Glutamatergic neuron (in vitro differentiated cells): ENCODE data around the gene MOB3C. TPM values are rescaled to one million over a fixed set of nuclear protein-coding genes. Genes with fewer than 3 reads are reported as not detected.

Experiments used
- DNase-seq: peaks from one replicate; pipeline ENCODE4 v3.0.0; 2022
- H3K27ac Mint-ChIP-seq: one replicate; pipeline ENCODE4 v1.8.0; 2020; ENCODE audit warnings: mild to moderate bottlenecking, mixed read lengths, inconsistent platforms; ENCODE audit not compliant: unreplicated experiment
- H3K27me3 Mint-ChIP-seq: one replicate; pipeline ENCODE4 v1.8.0; 2020; ENCODE audit warnings: mild to moderate bottlenecking, moderate library complexity, mixed read lengths, inconsistent platforms; ENCODE audit not compliant: unreplicated experiment
- H3K36me3 Mint-ChIP-seq: one replicate; pipeline ENCODE4 v1.8.0; 2020; ENCODE audit warnings: mild to moderate bottlenecking, mixed read lengths, inconsistent platforms; ENCODE audit not compliant: unreplicated experiment
- H3K4me1 Mint-ChIP-seq: one replicate; pipeline ENCODE4 v1.8.0; 2020; ENCODE audit warnings: mild to moderate bottlenecking, low read depth, mixed read lengths, inconsistent platforms; ENCODE audit not compliant: unreplicated experiment
- H3K4me3 Mint-ChIP-seq: one replicate; pipeline ENCODE4 v1.8.0; 2020; ENCODE audit warnings: mild to moderate bottlenecking, mixed read lengths, inconsistent platforms; ENCODE audit not compliant: unreplicated experiment
- H3K9me3 Mint-ChIP-seq: one replicate; pipeline ENCODE4 v1.8.0; 2020; ENCODE audit warnings: mild to moderate bottlenecking, moderate library complexity, mixed read lengths, inconsistent platforms; ENCODE audit not compliant: unreplicated experiment
- CTCF ChIP-seq: fragments of 200-600 bp; sonication (generic); IDR thresholded peaks from one replicate; pipeline ENCODE4 v1.5.0; 2021; ENCODE audit not compliant: partially characterized antibody, unreplicated experiment
- total RNA-seq: library from RNA; stranded (reverse); fragmentation: NEBNext Ultra II Directional; extraction: Animal tissue kit (Norgen Biotek cat#: 25700); gene quantifications from one replicate; pipeline ENCODE4 v1.2.1, GENCODE V29; 2021; ENCODE audit not compliant: unreplicated experiment

MOB3C gene
- total RNA-seq, 1 donor from 2014 or later, result 1.6 TPM

DNA sequence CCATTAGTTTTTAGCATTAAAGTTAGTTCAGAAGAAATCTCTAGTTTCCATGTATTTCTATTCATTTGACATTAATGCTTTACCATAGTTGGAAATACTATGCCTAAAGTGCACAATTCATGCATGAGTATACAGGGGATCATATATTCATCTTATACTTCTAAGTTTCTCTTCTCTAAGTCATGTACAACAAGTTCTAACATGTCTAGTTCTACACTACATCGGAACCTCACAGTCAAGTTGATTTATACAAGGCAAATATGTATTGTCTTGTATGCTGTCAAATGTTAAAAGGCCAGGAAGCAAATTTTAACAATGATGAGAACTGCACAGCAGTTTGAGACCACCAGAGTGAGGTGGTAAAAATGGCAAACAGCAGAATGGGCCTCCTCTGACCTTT is 22.9 kb upstream of the MOB3C start:
- no peaks in the 10 kb centered on the region for H3K27me3 Mint-ChIP-seq
- H3K4me3 Mint-ChIP-seq, result no peak overlapping the region
- H3K9me3 Mint-ChIP-seq, result no peaks in the 10 kb centered on the region
- no peaks in the 10 kb centered on the region for H3K4me1 Mint-ChIP-seq
- H3K27ac Mint-ChIP-seq, result no peak overlapping the region
- no peak for TF ChIP-seq CTCF
- DNase-seq, result no peak
- no peaks in the 10 kb centered on the region for H3K36me3 Mint-ChIP-seq

DNA sequence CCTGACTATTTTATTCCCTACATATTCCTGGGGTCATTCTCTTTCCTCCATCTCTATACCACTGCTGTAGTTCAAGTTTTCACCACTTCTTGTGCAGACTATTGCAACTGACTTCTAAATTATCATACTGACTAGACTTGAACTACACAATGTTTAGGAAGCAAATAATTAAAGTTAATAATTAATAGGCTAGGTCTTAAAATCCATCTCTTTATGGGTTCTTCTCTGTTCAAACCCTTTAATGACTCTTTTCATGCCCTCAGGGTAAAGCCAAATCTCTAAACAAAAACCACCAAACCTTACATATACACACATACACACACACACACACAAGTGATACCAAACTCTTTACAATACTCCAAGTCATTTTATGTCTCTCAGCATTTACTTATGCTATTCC is 22.3 kb upstream of the MOB3C start:
- no peak overlapping the region for H3K4me3 Mint-ChIP-seq
- H3K27me3 Mint-ChIP-seq, result no peaks in the 10 kb centered on the region
- no peak overlapping the region for H3K27ac Mint-ChIP-seq
- H3K36me3 Mint-ChIP-seq, result no peaks in the 10 kb centered on the region
- TF ChIP-seq CTCF, result no peak
- no peaks in the 10 kb centered on the region for H3K9me3 Mint-ChIP-seq
- no peaks in the 10 kb centered on the region for H3K4me1 Mint-ChIP-seq
- no peak for DNase-seq

DNA sequence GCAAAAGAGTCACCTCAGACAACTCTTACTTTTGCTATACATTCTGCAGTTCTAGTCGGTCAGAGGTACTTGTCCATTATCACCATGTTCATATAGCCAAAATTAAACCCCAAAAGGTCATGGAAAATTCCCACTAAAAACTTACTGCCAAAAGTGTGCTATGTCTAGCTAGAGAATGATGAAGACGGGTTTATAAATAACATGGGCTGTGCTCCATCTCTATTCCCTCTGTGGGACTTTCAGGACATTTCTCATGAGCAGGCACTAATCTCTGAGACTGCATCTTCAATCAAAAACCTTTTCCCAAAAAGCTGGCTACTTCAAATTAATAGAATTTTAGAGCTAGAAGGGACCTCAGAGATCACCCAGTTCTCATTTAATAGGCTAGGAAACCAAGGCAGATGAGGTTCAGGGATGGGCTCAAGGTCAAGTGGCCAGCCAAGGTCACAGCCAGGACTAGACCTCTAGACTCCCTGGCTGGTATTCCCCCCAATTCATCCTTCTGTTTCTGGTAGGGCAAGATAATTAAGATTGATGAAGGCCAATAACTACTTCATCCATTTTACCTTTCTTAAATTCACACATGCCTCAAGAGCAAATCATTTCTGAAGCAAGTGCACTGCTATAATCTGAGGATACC is 21.0 kb upstream of the MOB3C start:
- H3K36me3 Mint-ChIP-seq, result no peaks in the 10 kb centered on the region
- H3K4me1 Mint-ChIP-seq, result no peaks in the 10 kb centered on the region
- H3K4me3 Mint-ChIP-seq, result no peak overlapping the region
- no peak for DNase-seq
- TF ChIP-seq CTCF, result no peak
- no peaks in the 10 kb centered on the region for H3K27me3 Mint-ChIP-seq
- H3K27ac Mint-ChIP-seq, result no peak overlapping the region
- H3K9me3 Mint-ChIP-seq, result no peaks in the 10 kb centered on the region

GRCh38 chr1:46635205-46635604 is 18.6 kb upstream of the MOB3C start:
- DNase-seq, result no peak
- no peaks in the 10 kb centered on the region for H3K27me3 Mint-ChIP-seq
- no peaks in the 10 kb centered on the region for H3K36me3 Mint-ChIP-seq

More at GRCh38 chr1:46635205-46635604, 18.6 kb upstream of the MOB3C start:
- TF ChIP-seq CTCF, result no peak
- H3K4me1 Mint-ChIP-seq, result no peaks in the 10 kb centered on the region
- H3K9me3 Mint-ChIP-seq, result no peaks in the 10 kb centered on the region
- H3K27ac Mint-ChIP-seq, result no peak overlapping the region
- H3K4me3 Mint-ChIP-seq, result no peak overlapping the region
